ENCODE data around the gene HOXA4. TPM values are rescaled to one million over a fixed set of nuclear protein-coding genes. Genes with fewer than 3 reads are reported as not detected.

HOXA4 gene
- total RNA-seq (2014; rRNA removed; shearing (Covaris generic)): 1.3 and 1.6 TPM in 2 replicates
- polyA plus RNA-seq (2015; cell fraction: cytosol; rRNA removed): 4.4 and 5.9 TPM in 2 replicates
- polyA plus RNA-seq (2015; cell fraction: nucleus; rRNA removed): 2.5 and 2.7 TPM in 2 replicates

DNA sequence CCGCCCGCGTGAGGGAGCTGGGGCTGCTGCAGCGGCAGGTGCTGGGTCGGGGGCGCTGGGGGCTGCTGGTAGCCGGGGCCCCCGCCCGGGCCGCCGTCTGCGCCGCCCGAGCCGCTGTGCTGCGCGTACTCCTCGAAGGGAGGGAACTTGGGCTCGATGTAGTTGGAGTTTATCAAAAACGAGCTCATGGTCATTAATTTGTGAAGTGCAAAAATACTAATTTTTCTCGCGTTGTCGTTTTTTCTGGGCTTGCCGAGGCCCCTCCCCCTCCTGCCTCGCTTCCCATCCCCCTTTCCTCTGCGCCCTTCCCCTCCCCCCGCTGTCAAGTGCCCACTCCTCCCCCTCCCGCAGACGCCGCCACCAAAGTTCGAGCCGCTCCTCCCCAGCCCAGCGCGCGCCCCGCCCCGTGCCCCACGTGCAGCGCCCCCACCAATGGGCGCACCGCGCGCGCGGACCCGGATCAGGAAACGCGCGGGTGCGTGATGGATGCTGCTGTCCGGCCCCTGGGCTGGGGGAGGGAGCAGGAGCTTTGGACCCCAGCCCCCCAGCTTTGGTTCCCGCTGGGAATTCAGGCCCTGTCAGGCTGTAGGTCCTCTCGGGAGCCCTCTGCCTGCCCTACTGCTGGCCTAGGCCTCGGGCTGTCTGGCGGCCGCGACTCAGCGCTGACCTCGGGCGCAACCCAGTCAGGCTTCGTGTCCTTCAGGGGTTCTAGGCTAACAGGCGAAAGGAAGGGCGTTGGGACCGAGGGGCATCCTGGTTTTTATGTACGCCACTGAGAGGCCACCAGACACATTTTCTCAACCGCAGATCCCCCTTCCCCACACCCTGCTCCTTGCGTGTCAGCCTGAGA is at the start of gene HOXA4:
HOXA4 (minus strand) TSS at position 218 of the 850 bp plus-strand sequence; CDS start at position 194, 24 bp downstream.
- peak; percentile 84 for DNase-seq (ENCODE audit: low read depth)

DNA sequence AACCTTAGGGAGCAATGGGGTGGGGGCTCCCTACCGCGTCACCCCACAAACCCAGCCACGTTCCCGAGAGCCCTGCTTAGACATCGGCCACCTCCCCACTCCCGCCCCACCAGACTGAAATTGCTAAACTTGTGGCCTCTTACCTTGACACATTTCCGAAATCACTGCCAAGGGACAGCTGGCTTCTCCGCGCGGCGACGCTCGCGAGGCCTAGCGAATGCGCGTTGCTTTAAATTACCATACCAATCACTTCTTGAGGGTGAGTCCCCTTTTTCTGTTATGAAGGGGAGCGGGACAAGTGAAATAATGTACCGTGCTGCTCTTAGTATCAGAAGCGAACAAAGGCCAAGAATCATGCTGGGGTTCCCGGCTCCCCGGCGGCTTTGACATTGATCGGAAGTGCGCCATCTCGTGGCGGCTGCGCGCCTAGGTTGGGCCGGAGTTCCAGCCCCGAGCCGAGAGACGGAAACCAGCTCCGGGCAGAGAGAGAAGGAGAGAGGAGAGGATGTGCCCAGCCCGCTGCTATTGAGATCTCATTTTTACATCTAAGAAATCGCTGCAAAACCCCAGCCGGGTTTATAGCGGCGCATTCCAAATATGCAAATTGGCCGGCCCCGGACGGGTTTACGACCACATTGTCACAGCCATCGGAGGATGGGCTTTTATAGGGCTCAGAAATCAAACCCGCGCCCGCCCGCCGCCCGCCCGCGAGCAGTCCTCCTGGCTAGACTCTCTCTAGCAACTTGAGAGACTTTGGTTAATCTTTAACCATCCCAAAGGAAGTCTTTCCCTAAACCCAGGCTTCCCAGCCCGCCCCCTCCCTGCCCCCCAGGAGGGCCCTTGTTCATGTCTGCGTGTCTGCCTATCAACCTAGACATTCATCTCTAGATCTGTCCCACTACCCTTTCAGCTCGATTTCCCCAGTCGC is 49.2 kb upstream of the HOXA4 start:
- no peak for DNase-seq (ENCODE audit: low read depth)

DNA sequence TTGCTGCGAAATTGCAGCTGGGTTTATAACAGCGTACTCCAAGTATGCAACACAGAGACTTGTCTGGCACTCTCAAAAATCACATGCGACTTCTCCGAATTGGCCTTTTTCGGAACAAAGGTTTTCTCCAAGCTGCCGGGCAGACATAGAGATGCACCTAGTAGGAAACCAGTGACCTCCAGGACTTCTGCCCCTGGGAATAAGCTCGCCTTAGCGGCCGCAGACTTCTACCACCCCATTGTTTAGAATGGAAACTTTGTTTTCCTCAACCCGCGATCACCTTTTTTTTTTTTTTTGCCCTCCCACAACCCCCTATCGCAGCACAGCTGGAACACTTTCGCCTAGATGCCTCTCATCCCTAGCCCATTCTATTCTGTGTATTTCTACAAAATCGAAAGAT is 48.5 kb upstream of the HOXA4 start:
- no peak for DNase-seq (ENCODE audit: low read depth)

DNA sequence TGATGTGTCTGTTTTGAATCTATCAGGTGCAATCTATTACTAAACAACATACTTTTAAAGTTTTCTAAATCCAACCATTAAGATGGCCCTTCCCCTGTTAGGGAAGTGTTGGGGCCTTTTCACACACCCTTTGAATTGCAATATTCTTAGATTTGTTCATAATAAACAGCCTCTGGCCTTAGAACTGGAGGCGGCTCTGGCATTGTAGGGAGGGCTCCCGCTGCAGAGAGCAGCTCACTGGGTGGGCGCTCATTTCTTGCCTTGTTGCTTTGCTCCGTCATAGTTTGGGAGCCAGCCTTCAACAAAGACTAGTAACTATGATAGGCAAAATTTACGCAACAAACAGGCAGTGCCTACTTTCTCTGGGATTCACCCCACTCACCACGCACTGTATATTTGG is 47.8 kb upstream of the HOXA4 start:
- DNase-seq (ENCODE audit: low read depth): no peak

DNA sequence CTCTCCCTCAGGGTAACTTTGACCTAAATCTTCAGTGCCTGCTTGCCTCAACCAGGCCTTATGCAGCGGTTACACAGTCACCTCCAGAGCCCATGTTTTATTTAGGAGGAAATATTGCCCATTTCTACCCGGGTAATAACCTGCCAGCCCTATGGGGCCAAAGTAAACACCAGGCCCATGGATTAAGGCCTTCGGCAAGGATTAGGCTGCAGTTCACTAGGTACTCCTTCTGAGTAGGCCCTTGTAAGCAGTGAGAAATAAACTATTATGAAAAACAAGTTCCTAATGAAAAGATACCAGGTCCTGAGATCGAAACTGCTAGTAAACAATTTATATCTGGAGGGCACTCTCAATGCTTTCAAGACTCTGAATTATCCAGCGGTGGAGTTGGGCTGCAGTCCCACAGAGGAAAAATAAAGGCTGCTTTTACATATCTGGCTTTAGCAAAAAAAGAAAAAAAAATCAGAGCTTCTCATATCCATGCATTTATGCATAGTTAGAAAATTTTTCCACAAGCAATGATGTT is 47.3 kb upstream of the HOXA4 start:
- no peak for DNase-seq (ENCODE audit: low read depth)

DNA sequence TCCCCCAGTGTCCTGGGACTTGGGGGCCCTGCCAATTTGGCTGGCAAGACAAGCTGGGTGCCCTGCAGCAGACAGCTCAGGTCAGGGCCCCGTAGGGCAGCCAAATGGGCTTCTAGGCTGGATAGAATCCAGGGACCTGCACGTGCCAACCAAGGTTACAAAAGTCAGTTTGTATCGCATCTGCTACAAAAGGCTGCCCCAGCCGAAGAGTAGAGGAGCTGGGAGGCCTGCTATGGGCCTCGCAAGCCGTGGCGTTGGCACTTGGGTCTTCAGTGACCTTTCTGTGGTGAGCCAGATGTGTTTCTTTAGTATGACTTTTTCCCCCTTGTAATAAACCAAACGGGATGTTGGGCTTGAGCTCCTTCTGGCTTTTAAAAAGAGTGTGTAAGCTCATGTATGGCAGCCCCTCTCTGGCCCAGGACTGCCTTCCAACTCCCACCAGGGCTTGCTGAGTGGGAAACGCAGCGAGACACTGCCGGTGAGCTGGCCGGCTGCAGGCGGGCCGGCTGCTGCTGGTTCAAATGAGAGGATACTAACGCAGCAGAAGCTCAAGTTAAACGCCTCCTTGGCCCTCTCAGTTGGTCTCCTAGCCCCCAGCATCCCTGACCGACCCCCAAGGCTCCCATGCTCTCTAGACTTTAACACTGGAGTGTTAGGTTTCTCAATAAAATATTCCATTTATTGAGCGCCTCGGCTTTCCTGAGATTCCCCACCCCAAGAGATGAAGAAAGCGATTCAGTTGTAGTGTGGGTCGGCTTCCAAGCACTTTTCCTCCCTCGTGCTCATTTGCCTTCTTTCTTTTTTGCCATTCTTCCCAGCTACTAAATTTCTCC is 46.6 kb upstream of the HOXA4 start:
- no peak for DNase-seq (ENCODE audit: low read depth)

DNA sequence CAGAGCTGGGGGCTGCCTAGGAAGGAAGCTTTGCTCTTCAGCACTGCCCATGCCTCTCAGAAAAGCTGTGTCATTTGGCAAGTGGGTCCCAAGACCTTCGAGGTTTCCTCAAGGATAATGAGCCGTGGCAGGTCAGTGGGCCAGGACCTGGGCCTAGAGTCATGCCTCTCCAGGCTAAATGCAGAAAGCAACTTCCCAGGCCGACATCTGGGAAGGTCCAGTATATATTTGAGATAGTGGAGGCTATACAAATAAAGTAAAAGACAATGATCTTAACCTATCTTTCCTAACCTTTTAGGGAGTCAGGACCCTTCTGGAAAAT is 45.9 kb upstream of the HOXA4 start:
- DNase-seq (ENCODE audit: low read depth): no peak

DNA sequence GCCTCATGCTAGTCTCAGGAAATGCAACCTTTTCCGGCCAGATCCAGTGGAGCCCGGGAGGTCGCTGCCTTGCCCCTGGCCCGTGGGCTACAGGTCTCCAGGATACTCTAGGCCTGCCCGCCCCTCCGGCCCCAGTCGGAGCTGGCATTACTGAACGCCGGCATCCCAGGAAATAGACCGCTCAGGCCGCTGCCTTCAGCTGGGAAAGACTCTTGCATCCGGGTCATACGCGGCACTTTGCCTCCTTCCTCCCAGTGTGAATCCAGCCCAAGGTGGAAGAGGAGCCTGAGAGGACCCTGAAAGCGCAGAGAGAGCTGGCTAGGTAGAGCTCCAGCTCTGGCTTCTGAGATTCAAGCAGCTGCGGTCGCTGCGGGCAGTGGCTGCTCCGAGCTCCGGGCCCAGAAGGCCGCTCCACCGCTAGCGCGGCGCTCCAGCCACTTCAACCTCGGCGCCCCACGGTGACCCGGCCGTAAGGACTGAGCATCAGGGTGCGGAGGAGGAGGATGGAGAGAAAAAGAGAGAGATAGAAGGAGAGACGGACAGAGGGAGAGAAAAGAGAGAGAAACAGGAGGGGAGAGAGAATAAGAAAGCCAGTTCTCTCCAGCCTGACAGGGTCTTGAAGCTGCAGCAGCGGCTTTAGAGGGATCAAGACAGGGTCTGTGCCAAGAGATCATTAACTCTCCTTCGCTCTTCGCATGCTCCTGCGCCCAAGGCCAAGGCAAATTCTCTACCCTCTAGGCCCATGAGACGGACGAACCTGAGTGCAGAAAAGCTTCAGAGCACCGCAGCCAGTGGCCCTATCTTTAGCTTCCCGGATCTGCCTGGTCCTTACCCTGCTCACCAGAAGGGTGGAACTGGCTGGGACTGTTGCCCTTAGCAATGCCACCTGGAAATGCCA is 45.3 kb upstream of the HOXA4 start:
- no peak for DNase-seq (ENCODE audit: low read depth)

DNA sequence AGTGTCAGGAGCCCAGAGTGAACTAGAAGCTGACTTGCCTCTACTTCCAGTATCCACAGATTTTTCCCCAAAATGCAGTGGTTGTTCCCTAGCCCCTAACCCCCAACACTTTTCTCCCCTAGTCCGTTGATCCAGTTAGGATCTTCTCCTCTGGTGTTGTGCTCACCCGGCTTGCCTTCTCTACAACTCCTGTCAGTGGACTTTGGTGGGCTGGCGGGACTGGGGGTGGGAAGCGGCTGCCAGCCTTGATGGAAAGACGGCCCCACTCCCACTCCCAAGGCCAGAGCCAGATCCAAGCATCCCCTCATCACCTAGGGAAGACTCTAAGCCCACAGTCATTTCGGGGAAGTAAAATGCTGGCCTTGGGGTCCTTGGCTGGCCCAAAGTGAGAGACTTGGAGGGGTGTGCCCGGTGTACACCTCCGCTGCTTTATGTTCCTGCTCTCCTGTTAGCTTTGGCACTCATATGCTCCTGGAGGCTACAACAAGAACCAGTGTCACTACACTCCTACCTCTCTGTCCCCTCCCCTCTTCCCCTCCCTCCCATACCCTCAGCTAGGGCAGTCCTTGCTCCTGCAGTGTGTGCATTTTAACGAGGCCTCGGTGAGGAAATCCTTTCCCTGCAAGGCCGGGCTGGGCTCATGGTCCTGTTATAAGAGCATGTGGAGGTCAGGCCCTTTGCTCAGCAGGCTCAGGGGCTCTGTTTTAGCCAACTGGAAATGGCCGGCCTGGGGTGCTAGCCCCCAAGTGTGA is 44.5 kb upstream of the HOXA4 start:
- DNase-seq (ENCODE audit: low read depth): no peak

DNA sequence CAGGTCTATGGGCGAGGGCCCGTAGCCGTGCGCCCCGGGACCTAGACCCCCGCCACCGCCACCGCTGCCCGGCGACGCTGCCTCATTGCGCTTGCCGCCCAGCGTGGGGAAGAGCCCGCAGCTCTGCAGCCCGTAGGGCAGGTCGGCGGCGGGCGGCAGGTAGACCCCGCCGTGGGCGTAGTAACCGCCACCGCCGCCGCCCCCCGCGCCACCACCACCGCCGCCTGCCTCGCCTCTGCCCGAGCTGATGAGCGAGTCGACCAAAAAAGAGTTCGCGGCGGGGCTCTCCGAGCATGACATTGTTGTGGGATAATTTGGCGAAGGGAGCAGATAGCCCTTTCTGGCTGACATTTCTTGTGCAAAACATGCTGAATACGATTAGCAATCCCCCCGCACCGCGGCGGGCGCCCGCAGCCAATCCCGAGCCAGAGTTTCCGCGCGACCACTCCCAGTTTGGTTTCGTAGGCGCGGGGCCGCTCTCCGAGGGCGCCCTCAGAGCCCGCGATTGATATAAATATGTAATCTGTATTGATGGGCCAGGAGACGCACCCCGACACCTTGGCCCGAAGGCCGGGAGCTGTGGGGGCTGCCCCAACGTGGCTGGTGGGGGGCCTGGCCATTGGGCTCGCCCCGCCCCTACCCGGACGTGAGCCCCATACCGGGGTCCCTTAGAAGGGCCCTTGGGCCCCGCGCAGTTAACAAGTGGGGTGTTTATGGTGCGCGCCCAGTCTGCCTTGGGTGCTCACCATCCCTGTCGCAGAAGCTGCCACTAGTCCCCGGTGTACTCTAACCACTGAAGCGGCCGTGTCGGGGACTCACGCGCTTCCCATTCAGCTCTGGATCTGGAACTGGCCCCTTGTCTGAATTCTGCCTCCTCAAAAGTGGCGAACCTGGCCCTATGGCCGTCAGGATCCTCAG is 43.7 kb upstream of the HOXA4 start, which contains the start of gene HOXA10:
HOXA10 (minus strand) TSS at position 365 of the 918 bp plus-strand sequence; CDS start at position 351, 14 bp downstream.
- DNase-seq (ENCODE audit: low read depth): no peak

DNA sequence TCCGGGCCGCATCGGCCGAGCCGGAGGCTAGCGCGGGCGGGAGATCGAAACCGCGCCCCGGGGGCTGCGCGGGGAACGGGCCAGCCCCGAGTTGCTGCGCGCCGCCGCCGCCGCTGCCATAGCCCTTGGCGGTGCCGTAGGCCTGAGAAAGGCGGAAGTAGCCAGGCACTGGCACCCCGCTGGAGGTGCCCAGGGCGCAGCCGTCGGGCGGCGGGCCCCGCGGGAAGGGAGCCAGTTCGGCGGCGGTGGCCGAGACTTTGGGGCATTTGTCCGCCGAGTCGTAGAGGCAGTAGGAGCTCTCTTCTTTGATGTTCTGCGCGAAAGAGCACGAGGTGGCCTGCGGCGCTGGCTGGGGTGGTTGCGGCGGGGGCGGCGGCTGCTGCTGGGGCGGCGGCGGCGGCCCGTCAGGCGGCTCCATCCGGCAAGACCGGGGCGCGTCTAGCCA is 43.0 kb upstream of the HOXA4 start:
- no peak for DNase-seq (ENCODE audit: low read depth)

DNA sequence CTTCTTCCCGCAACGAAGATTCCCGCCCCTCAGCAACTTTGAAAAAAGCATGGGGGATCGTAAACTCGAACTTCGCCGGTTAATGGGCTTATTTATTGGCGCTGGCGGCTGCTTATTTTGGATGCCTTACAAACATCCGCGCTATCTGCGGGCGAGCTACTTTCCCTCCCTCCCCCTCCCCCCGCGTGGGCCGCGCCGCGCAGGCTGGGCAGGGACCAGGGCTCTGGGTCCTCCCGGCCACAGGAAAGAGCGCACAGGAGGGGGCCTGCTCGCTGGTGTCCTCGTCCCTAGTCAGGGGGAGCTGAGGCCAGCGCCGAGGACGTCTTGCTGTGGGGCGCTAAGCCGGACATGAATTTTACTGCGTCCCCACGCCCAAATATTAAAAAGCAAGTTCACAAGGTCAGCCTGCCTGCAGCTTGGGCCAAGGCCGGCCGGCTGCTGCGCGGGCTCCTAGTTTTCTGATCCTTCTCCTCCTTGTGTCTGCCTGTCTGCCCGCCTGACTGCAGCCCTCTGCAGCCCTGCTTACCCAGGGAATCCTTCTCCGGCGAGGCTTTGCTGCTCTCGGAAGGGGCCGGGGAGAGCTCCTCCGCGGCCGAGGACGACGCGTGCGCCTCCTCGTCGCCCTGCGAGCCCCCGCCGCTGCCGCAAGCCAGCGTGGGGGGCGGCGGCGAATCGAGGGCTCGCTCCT is 42.4 kb upstream of the HOXA4 start:
- peak; percentile 66 for DNase-seq (ENCODE audit: low read depth)

DNA sequence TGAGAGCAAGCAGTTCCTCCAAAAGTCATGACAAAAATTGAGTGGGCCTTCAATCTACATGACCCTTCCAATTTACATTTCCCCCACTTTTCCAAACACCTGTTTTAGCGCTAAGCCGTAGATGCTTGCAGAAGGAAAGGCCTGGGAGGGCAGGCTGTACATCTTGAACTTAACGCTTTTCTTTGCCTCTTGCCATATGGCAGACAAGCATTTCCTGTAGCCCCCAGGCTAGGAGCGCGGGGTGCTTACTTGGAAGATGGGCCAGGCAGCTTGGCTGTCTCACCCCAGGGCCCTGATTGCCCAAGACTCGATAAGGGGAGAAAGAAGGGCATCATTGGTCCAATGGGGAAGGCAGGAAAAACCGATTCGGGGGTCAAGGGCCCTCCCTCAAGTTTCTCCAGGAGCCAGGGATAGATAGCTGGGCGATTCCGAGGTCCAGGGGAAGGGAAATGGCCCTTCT is 41.8 kb upstream of the HOXA4 start:
- peak; percentile 38 for DNase-seq (ENCODE audit: low read depth)

DNA sequence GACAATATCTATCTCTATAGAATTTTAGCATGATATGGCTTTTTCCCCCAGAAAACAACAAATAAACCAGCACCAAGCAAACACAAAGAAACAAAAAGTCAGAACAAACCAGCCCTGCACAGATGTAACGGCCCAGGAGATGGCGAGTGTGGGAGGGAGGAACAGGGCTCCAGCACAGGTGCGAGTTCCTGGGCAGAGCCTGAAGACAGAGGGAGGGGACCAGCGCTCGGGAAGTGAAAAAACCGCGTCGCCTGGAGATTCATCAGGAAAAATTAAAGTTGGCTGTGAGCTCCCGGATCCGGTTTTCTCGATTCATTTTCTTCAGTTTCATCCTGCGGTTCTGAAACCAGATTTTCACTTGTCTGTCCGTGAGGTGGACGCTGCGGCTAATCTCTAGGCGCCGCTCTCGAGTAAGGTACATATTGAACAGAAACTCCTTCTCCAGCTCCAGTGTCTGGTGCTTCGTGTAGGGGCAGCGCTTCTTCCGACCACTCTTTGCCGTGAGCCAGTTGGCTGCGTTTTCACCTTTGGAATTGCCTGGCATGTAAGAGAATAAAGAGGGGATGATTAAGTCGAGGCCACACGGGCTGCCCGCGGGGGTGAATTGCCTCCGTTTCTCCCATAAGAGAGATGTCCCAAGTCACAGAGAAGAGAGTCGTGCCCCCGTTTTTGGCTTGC is 41.2 kb upstream of the HOXA4 start:
- DNase-seq (ENCODE audit: low read depth): peak; percentile 67

DNA sequence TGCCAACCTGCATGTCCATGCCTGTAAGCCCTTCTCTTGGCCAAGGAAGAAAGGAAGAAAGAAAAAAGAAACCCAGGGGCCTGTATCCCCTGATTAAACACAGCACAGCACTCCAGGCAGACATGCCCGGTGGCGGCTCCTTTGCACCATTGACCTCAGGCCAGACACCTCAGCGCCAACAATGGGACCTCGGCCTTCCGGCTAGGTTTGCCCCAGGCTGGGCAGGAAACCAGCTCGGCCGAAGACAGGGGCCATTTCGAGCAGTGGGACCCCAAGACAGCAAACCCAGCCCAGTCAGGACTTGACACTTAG is 40.7 kb upstream of the HOXA4 start:
- peak; percentile 50 for DNase-seq (ENCODE audit: low read depth)

DNA sequence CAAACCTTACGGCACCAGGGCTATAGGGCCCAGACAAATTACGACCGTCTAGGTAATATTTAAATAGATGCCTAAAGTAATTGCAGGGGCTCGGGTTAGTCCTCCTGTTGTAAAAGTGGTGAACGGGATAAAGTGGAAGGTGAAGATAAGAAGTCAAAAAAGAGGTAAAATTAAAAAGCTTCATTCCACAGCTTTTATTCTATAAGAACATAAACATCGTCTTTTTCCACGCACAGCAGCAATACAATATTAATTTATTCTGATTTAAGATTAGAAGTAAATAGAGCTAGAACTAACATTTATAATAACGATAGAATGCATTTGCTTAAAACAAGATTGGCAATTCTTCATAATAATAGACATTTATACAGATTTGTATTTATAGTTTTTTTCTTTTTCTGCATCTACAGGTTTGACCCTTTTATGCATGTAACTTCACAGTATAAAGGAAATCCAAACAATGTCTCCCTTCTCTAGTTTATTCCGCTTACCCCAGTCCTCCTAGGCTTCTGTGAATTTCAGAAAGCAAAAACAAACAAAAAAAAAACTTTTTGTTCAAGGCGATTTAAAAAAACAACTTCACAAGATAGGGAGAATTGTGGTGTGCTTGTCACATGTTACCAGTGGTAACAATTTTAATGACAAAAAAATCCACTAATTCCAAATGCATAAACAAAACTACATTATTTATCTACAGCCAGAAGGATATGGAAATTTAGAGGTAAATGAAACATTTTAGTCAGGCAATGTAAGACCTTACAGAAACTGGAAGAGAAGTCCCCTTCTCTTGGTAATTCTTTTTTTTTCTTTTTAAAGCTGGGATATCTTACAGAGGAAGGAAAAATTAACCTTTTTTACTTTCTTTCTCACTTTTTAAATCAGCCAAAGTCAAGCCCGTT is 40.1 kb upstream of the HOXA4 start:
- peak; percentile 24 for DNase-seq (ENCODE audit: low read depth)

Data from HT1080 (cell line).